Neural crest cell (in vitro differentiated cells): ENCODE data around the gene FAM13A. TPM values are rescaled to one million over a fixed set of nuclear protein-coding genes. Genes with fewer than 3 reads are reported as not detected.
"Not testable (repeated sequence)": the region's sequence is repeated elsewhere in the genome, so short reads cannot be mapped to it uniquely, and the experiment has no call there.

Experiments used
- DNase-seq: peaks from one replicate; pipeline ENCODE4 v3.0.0; 2021; ENCODE audit warnings: low read depth, mixed read lengths, low spot score
- H3K27ac Mint-ChIP-seq: one replicate; pipeline ENCODE4 v1.8.0; 2021; ENCODE audit warnings: mild to moderate bottlenecking, mixed read lengths; ENCODE audit not compliant: unreplicated experiment
- H3K27me3 Mint-ChIP-seq: 2 replicates; pipeline ENCODE4 v1.8.0; 2021; ENCODE audit warnings: low read depth, mild to moderate bottlenecking, mixed read lengths
- H3K36me3 Mint-ChIP-seq: 2 replicates; pipeline ENCODE4 v1.8.0; 2021; ENCODE audit warnings: low read depth, mild to moderate bottlenecking, mixed read lengths
- H3K4me1 Mint-ChIP-seq: 2 replicates; pipeline ENCODE4 v1.8.0; 2021; ENCODE audit warnings: mixed read lengths
- H3K4me3 Mint-ChIP-seq: one replicate; pipeline ENCODE4 v1.8.0; 2021; ENCODE audit warnings: mild to moderate bottlenecking, mixed read lengths
- H3K9me3 Mint-ChIP-seq: 2 replicates; pipeline ENCODE4 v1.8.0; 2021; ENCODE audit warnings: mixed read lengths
- CTCF ChIP-seq: fragments of 200-600 bp; sonication (generic); conservative IDR thresholded peaks from 2 replicates; pipeline ENCODE4 v1.5.0; 2021; ENCODE audit warnings: antibody characterized with exemption, mild to moderate bottlenecking
- total RNA-seq: library from RNA; stranded (reverse); gene quantifications from 2 replicates; pipeline ENCODE4 v1.2.1, GENCODE V29; 2021

Gene FAM13A
- total RNA-seq, 1 donor from 2014 or later: 18.1 TPM

DNA sequence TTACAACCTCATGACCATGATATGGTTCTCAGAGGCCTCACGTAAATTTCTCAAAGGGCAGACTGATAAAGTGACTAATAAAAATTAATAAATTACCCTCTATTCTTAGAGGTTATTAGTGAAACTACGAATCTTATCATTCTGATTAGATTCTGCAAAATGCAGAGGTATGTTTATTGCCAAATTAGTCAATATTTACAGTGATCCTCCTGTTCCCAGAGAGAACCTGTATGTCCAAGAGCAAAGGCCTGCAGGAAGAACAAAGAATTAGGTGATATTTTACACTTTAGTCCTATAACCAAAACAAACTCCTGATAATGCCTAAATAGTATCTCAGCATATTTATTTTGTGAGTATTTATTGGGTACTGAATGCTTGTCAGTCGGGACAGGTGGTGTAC lies 58.1 kb downstream of the FAM13A start:
- H3K4me3 Mint-ChIP-seq: no peak overlapping the region
- no peaks in the 10 kb centered on the region for H3K4me1 Mint-ChIP-seq
- no peaks in the 10 kb centered on the region for H3K9me3 Mint-ChIP-seq

DNA sequence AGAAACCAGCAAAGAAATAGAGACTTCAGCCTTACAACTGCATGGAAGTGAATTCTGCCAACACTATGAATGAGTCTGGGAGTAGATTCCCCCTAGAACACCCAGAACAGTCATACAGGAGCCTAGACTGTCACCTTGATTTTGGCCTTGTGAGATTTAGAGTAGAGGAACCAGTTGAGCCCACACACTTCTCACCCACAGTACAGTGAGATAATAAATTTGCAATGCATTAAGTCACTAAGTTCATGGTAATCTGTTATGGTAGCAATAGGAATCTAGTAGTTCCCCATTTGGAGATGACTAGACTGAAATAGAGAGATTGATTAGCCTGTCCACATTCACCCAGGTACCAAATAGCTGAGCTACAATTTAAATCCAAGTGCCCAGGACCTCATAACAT lies 59.0 kb downstream of the FAM13A start:
- H3K4me1 Mint-ChIP-seq: no peaks in the 10 kb centered on the region
- no peak for DNase-seq
- no peaks in the 10 kb centered on the region for H3K9me3 Mint-ChIP-seq
- H3K36me3 Mint-ChIP-seq: peaks cover 18% of the 10 kb centered on the region
- H3K27ac Mint-ChIP-seq: no peak overlapping the region
- TF ChIP-seq CTCF: no peak
- no peak overlapping the region for H3K4me3 Mint-ChIP-seq
- H3K27me3 Mint-ChIP-seq: no peaks in the 10 kb centered on the region

More for the DNA sequence above, 58.1 kb downstream of the FAM13A start:
- DNase-seq: no peak
- H3K27me3 Mint-ChIP-seq: no peaks in the 10 kb centered on the region
- H3K27ac Mint-ChIP-seq: no peak overlapping the region
- no peak for TF ChIP-seq CTCF
- H3K36me3 Mint-ChIP-seq: peaks cover 15% of the 10 kb centered on the region

- H3K27me3 Mint-ChIP-seq: no peaks in the 10 kb centered on the region
- H3K4me3 Mint-ChIP-seq: no peak overlapping the region
- peaks cover 16% of the 10 kb centered on the region for H3K36me3 Mint-ChIP-seq
- H3K4me1 Mint-ChIP-seq: no peaks in the 10 kb centered on the region
- no peak overlapping the region for H3K27ac Mint-ChIP-seq
- H3K9me3 Mint-ChIP-seq: no peaks in the 10 kb centered on the region
- TF ChIP-seq CTCF: no peak
- DNase-seq: no peak
Measured at GRCh38 chr4:88995874-88996273, 61.1 kb downstream of the FAM13A start.

DNA sequence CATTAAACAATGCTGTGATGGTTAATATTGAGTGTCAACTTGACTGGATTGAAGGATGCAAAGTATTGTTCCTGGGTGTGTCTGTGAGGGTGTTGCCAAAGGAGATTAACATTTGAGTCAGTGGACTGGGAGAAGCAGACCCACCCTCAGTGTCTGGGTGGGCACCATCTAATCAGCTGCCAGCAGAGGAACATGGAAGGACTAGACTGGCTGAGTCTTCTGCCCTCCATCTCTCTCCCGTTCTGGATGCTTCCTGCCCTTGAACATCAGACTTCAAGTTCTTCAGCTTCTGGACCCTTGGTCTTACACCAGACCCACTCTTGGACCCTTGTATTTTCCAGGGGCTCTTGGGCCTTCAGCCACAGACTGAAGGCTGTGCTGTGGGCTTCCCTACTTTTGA lies 61.7 kb downstream of the FAM13A start:
- H3K27me3 Mint-ChIP-seq, H3K9me3 Mint-ChIP-seq, H3K4me1 Mint-ChIP-seq, H3K4me3 Mint-ChIP-seq, DNase-seq, H3K27ac Mint-ChIP-seq: not testable (repeated sequence)
- H3K36me3 Mint-ChIP-seq: peaks cover 11% of the 10 kb centered on the region

DNA sequence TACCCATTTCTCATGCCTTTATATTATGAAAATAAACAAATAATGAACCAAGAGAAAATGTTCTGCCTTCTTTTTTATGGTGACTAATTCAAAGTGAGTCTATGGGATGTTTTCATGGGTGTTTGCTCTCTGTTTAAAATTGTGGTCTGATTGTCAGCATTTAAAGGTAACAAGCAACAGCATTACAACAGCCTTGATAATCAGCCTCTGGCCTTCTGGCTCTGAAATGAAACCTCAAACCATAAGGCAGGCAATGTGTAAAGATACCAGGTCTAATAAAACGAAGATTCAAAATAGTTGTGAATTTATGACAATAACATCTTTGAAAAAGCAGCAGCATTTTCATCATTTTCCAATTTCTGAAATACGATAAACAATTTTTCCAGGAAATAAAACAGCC lies 63.7 kb downstream of the FAM13A start:
- Mint-ChIP-seq H3K4me3 (no peak overlapping the region), H3K9me3 (no peaks in the 10 kb centered on the region), H3K27me3 (no peaks in the 10 kb centered on the region), H3K4me1 (no peaks in the 10 kb centered on the region), H3K36me3 (peaks cover 11% of the 10 kb centered on the region), H3K27ac (no peak overlapping the region)
- no peak for DNase-seq
- TF ChIP-seq CTCF: no peak

GRCh38 chr4:88991746-88992145 lies 65.2 kb downstream of the FAM13A start:
- Mint-ChIP-seq H3K4me1 (no peaks in the 10 kb centered on the region), H3K36me3 (peaks cover 17% of the 10 kb centered on the region), H3K4me3 (no peak overlapping the region), H3K9me3 (no peaks in the 10 kb centered on the region), H3K27me3 (no peaks in the 10 kb centered on the region), H3K27ac (no peak overlapping the region)
- no peak for TF ChIP-seq CTCF
- no peak for DNase-seq
